Activated CD8-positive, alpha-beta T cell treated with anti-CD3 and anti-CD28 coated beads, Interleukin-2, amount 10 ng/mL, durations not matched to agents 7 days and 5 days (primary cell): Measurements from ENCODE around the gene HDAC2. TPM values are rescaled to one million over a fixed set of nuclear protein-coding genes. Genes with fewer than 3 reads are reported as not detected.
"Not testable (repeated sequence)": the region's sequence is repeated elsewhere in the genome, so short reads cannot be mapped to it uniquely, and the experiment has no call there.

Experiments
- ATAC-seq: fragments of 150-1000 bp; cut with Tn5 transposase; one replicate; pipeline ENCODE4 v1.10.0; 2021; ENCODE audit warnings: moderate library complexity
- CTCF ChIA-PET: fragments of 350-600 bp; sonication (Branson Sonifier 250); formaldehyde crosslinking; loops from one replicate; lab custom pipeline; 2021; ENCODE audit warnings: antibody characterized with exemption; lab: Charles Lee
- POLR2A ChIA-PET: fragments of 350-600 bp; sonication (Branson Sonifier 250); formaldehyde crosslinking; loops from one replicate; lab custom pipeline; 2021; ENCODE audit warnings: antibody characterized with exemption; lab: Charles Lee
- DNase-seq: peaks from one replicate; pipeline ENCODE4 v3.0.0-alpha.2; 2020
- H3K27ac Mint-ChIP-seq: one replicate; pipeline ENCODE4 v1.8.0; 2021; ENCODE audit warnings: mild to moderate bottlenecking, mixed read lengths
- H3K27me3 Mint-ChIP-seq: one replicate; pipeline ENCODE4 v1.8.0; 2021; ENCODE audit warnings: low read depth, mixed read lengths
- H3K36me3 Mint-ChIP-seq: one replicate; pipeline ENCODE4 v1.8.0; 2021; ENCODE audit warnings: low read depth, mixed read lengths
- H3K4me1 Mint-ChIP-seq: one replicate; pipeline ENCODE4 v1.8.0; 2021; ENCODE audit warnings: low read depth, mixed read lengths
- H3K4me3 Mint-ChIP-seq: one replicate; pipeline ENCODE4 v1.8.0; 2021; ENCODE audit warnings: mild to moderate bottlenecking, mixed read lengths
- H3K9me3 Mint-ChIP-seq: one replicate; pipeline ENCODE4 v1.8.0; 2022; ENCODE audit warnings: mixed read lengths; ENCODE audit not compliant: insufficient read depth
- total RNA-seq, 2 experiments: library from RNA; stranded (reverse); gene quantifications; one replicate each; pipeline ENCODE4 v1.2.3, GENCODE V29; 2021

The HDAC2 gene
- total RNA-seq, 2 experiments from 2014 or later, result 66.8 to 75.7 TPM

DNA sequence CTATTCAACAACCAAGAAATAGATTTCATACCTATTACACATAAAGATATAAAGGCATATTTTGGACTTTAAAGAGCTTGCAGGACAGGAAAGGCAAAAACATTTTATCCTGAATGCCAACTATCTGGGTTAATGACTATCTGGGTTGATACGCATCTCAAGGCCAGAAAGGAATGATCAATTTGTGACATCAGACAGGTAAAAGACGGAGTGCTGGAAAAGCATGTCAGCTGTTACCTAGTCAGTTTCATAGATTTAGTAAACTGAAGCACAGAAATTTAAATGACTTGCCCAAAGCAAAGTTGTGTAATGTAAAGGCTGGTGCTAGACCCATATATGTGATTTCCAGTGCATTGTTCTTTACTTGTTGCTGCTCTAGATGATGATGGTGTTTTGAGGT lies 36.8 kb downstream of the HDAC2 start:
- CTCF ChIA-PET, result no interaction called here
- Mint-ChIP-seq H3K4me1 (no peaks in the 10 kb centered on the region), H3K4me3 (no peak overlapping the region), H3K27me3 (no peaks in the 10 kb centered on the region), H3K27ac (no peak overlapping the region), H3K36me3 (peaks cover 8% of the 10 kb centered on the region), H3K9me3 (peaks cover 10% of the 10 kb centered on the region)
- ATAC-seq, result no peak
- DNase-seq, result no peak
- POLR2A ChIA-PET, result no interaction called here

GRCh38 chr6:113931907-113932306 lies 39.0 kb downstream of the HDAC2 start:
- ATAC-seq, CTCF ChIA-PET, DNase-seq, H3K27me3 Mint-ChIP-seq, H3K27ac Mint-ChIP-seq, H3K4me3 Mint-ChIP-seq, H3K4me1 Mint-ChIP-seq, POLR2A ChIA-PET, H3K36me3 Mint-ChIP-seq: not testable (repeated sequence)
- peaks cover 10% of the 10 kb centered on the region for H3K9me3 Mint-ChIP-seq

- H3K4me3 Mint-ChIP-seq, result no peak overlapping the region
- POLR2A ChIA-PET, result no interaction called here
- H3K27me3 Mint-ChIP-seq, result peaks cover 11% of the 10 kb centered on the region
- CTCF ChIA-PET, result no interaction called here
- peaks cover 4% of the 10 kb centered on the region for H3K36me3 Mint-ChIP-seq
- DNase-seq, result no peak
- H3K9me3 Mint-ChIP-seq, result peaks cover 10% of the 10 kb centered on the region
- ATAC-seq, result no peak
- H3K27ac Mint-ChIP-seq, result no peak overlapping the region
- H3K4me1 Mint-ChIP-seq, result no peaks in the 10 kb centered on the region
These were observed 40.8 kb downstream of the HDAC2 start for GRCh38 chr6:113930183-113930582.

DNA sequence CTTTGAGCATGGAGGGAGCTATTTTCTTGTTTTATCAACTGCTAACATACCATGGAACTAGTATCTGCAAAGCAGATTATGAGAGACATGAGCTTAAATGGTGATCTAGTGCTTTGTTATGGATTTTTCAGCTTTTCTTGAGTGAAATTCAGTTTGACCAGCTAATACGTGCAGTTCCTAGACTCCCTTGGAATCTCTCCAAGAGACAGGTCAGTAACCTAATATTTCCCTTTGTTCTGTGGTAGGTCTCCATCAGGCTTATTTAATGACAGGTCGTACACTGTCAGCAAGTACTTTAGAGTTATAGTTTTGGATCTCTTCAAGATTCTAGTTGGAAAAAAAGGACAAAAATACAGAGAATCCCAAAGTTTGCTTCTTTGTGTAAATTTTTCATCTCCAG lies 43.9 kb downstream of the HDAC2 start:
- DNase-seq, result no peak
- H3K27me3 Mint-ChIP-seq, result peaks cover 13% of the 10 kb centered on the region
- no peak overlapping the region for H3K4me3 Mint-ChIP-seq
- no peaks in the 10 kb centered on the region for H3K36me3 Mint-ChIP-seq
- ATAC-seq, result no peak
- H3K4me1 Mint-ChIP-seq, result no peaks in the 10 kb centered on the region
- peaks cover 10% of the 10 kb centered on the region for H3K9me3 Mint-ChIP-seq
- CTCF ChIA-PET, result no interaction called here
- no peak overlapping the region for H3K27ac Mint-ChIP-seq
- POLR2A ChIA-PET, result no interaction called here

DNA sequence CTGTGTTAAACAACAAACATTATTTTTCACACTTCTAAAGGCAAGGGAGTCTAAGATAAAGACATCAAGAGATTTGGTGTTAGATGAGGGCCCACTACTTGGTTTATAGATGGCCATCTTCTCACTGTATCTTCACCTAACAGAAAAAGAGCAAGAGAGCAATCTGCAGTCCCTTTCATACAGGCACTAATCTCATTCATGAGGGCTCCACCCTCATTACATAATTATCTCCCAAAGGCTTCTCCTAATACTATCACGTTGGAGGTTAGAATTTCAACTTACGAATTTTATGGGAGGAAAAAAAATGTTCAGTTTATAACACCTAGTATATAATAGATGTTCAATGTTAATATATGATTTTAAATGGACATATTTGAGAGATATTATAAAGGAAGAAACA lies 45.6 kb downstream of the HDAC2 start:
- peaks cover 10% of the 10 kb centered on the region for H3K9me3 Mint-ChIP-seq
- DNase-seq (no peak), ATAC-seq (no peak)
- no peaks in the 10 kb centered on the region for H3K36me3 Mint-ChIP-seq
- no peak overlapping the region for H3K27ac Mint-ChIP-seq
- ChIA-PET CTCF (no interaction called here), POLR2A (no interaction called here)
- H3K27me3 Mint-ChIP-seq, result peaks cover 13% of the 10 kb centered on the region
- H3K4me3 Mint-ChIP-seq, result no peak overlapping the region
- peaks cover 12% of the 10 kb centered on the region for H3K4me1 Mint-ChIP-seq

DNA sequence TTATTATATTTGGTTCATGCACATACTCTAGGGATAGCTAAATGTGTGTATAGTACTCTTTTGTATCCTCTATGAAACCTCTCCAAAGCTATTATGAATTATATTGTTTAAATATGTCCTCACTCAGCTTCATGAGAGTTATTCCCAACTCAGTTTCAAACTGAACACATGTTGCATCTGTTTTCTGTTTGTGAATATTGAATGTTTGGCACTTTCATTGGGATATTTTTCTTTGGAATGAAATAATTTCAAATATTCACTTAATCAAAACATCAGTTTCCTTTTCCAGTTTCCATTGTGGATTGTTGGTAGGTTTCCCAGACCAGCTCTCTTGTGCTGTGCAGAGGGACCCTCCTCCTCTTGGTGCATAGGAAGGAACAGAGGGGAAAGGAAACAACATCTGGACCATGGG lies 46.6 kb downstream of the HDAC2 start:
- Mint-ChIP-seq H3K4me3 (no peak overlapping the region), H3K36me3 (no peaks in the 10 kb centered on the region), H3K9me3 (no peaks in the 10 kb centered on the region), H3K27ac (no peak overlapping the region), H3K27me3 (peaks cover 13% of the 10 kb centered on the region), H3K4me1 (peaks cover 14% of the 10 kb centered on the region)
- ATAC-seq (no peak), DNase-seq (no peak)
- ChIA-PET CTCF (interaction anchor here (6.3 kb wide), 1 partner anchor 16 kb away, joined by 29 read pairs; no protein-coding TSS in a partner anchor), POLR2A (no interaction called here)

DNA sequence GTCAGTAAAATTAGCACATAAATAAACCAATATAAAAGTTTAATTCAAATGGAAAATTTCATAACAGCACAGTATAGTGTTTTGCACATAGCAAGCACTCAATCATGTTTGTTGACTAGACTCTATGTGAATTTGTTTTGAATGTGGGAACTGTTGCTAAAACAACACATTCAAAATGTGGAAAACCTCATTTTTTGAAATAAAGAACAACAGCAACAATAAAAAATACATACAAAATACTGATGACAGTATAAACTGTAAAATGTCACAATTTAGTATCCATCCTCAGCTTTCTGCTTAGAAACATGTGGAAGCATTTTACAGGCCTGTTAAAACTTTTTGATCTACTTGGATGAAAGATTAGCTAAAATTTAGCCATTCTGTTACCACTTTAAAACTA lies 47.4 kb downstream of the HDAC2 start:
- Mint-ChIP-seq H3K27me3 (peaks cover 13% of the 10 kb centered on the region), H3K36me3 (no peaks in the 10 kb centered on the region), H3K27ac (no peak overlapping the region), H3K9me3 (no peaks in the 10 kb centered on the region), H3K4me1 (peaks cover 14% of the 10 kb centered on the region), H3K4me3 (no peak overlapping the region)
- no peak for ATAC-seq
- no peak for DNase-seq
- ChIA-PET CTCF (interaction anchor here (6.3 kb wide), 1 partner anchor 15 kb away, joined by 29 read pairs; no protein-coding TSS in a partner anchor), POLR2A (no interaction called here)

GRCh38 chr6:113921299-113921904 lies 49.5 kb downstream of the HDAC2 start:
- H3K9me3 Mint-ChIP-seq, result no peaks in the 10 kb centered on the region
- DNase-seq (no peak), ATAC-seq (no peak)
- no peak overlapping the region for H3K27ac Mint-ChIP-seq
- no peak overlapping the region for H3K4me3 Mint-ChIP-seq
- CTCF ChIA-PET, result interaction anchor here (1.2 to 6.3 kb wide), 5 partner anchors 10 to 62 kb away, joined by 3 to 29 read pairs (median 6); no protein-coding TSS in a partner anchor
- H3K4me1 Mint-ChIP-seq, result peaks cover 14% of the 10 kb centered on the region
- POLR2A ChIA-PET, result no interaction called here
- H3K36me3 Mint-ChIP-seq, result no peaks in the 10 kb centered on the region
- H3K27me3 Mint-ChIP-seq, result peaks cover 8% of the 10 kb centered on the region

- POLR2A ChIA-PET, result no interaction called here
- no peaks in the 10 kb centered on the region for H3K36me3 Mint-ChIP-seq
- peak overlapping the region; percentile 77 for H3K27ac Mint-ChIP-seq
- CTCF ChIA-PET, result interaction anchor here (1.1 to 6.3 kb wide), 6 partner anchors 9 to 62 kb away, joined by 3 to 29 read pairs (median 6); no protein-coding TSS in a partner anchor
- H3K4me1 Mint-ChIP-seq, result peaks cover 14% of the 10 kb centered on the region
- H3K9me3 Mint-ChIP-seq, result no peaks in the 10 kb centered on the region
- DNase-seq, result peak; percentile 46
- peaks cover 8% of the 10 kb centered on the region for H3K27me3 Mint-ChIP-seq
- ATAC-seq, result peak; percentile 72
- H3K4me3 Mint-ChIP-seq, result peak overlapping the region; percentile 7
These were observed 50.2 kb downstream of the HDAC2 start for GRCh38 chr6:113920663-113921267.

GRCh38 chr6:113910285-113910684 lies 60.7 kb downstream of the HDAC2 start:
- H3K27me3 Mint-ChIP-seq, result peaks cover 14% of the 10 kb centered on the region
- POLR2A ChIA-PET, result not testable (repeated sequence)

DNA sequence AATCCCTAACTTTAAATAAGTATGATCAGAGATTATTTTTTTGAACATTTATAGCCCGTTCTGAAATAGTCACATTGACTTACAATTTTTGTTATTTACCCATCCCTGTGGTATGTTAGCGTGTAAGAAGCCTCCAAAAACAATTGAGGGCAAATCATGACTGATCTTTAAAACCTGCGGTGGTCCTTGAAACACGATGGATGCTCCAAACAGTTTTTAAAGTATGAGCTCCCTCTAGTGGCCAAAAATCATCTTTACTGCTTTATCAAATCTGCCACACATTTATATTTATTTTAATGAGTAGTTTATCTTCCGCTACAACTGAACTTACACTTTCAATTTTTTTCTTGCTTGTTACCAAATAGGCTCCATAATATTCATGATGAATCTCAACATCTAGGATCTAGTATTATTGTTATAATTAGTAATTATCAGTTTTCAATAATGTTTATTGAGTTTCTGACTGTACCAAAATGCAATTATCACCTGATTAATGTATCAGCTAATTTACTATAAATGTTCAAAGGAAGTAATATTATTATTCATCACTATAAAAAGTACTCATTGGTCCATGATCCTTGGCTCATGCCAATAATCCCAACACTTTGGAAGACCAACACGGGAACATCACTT lies 61.6 kb downstream of the HDAC2 start:
- no peak overlapping the region for H3K4me3 Mint-ChIP-seq
- ChIA-PET CTCF (interaction anchor here (0.8 to 4.1 kb wide), 12 partner anchors 9 to 603 kb away, joined by 3 to 29 read pairs (median 3); no protein-coding TSS in a partner anchor), POLR2A (no interaction called here)
- peaks cover 6% of the 10 kb centered on the region for H3K27me3 Mint-ChIP-seq
- no peaks in the 10 kb centered on the region for H3K4me1 Mint-ChIP-seq
- H3K27ac Mint-ChIP-seq, result no peak overlapping the region
- no peak for ATAC-seq
- peak; percentile 34 for DNase-seq
- H3K36me3 Mint-ChIP-seq, result no peaks in the 10 kb centered on the region
- no peaks in the 10 kb centered on the region for H3K9me3 Mint-ChIP-seq

More at GRCh38 chr6:113910285-113910684, 60.7 kb downstream of the HDAC2 start:
- H3K36me3 Mint-ChIP-seq, H3K4me3 Mint-ChIP-seq, H3K27ac Mint-ChIP-seq, H3K9me3 Mint-ChIP-seq, H3K4me1 Mint-ChIP-seq, DNase-seq, ATAC-seq: not testable (repeated sequence)
- CTCF ChIA-PET, result interaction anchor here (1.1 to 4.1 kb wide), 5 partner anchors 11 to 604 kb away, joined by 3 to 29 read pairs (median 4); no protein-coding TSS in a partner anchor

DNA sequence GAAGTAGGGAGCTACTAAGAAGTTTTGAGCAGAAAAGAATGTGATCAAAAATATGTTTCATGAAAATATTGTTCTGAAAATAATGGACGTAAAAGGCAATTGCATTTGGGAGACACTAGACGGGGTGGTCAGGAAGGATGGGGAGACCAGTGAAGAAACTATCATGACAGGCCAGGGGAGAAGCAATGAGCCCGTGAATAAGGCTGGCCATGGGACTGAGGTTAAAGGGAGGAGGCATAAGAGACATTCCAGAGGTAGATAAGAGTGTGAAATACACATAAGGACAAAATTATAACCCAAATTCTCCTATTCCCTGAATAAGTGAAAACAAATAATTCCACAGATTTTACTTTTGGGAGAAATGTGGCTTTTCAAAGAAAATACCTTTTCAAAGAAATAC lies 62.1 kb downstream of the HDAC2 start:
- no peak for ATAC-seq
- no peak for DNase-seq
- H3K9me3 Mint-ChIP-seq, result no peaks in the 10 kb centered on the region
- ChIA-PET CTCF (interaction anchor here (1.0 to 4.1 kb wide), 11 partner anchors 12 to 602 kb away, joined by 3 to 29 read pairs (median 4); no protein-coding TSS in a partner anchor), POLR2A (no interaction called here)
- H3K4me3 Mint-ChIP-seq, result no peak overlapping the region
- H3K4me1 Mint-ChIP-seq, result no peaks in the 10 kb centered on the region
- no peaks in the 10 kb centered on the region for H3K36me3 Mint-ChIP-seq
- H3K27ac Mint-ChIP-seq, result no peak overlapping the region
- H3K27me3 Mint-ChIP-seq, result peaks cover 3% of the 10 kb centered on the region
